Cardiac septum (tissue), 1 donor: ENCODE data around the gene CEACAM21. TPM values are rescaled to one million over a fixed set of nuclear protein-coding genes. Genes with fewer than 3 reads are reported as not detected.
"Not testable (repeated sequence)": the region's sequence is repeated elsewhere in the genome, so short reads cannot be mapped to it uniquely, and the experiment has no call there.

ENCODE experiments used
- DNase-seq: peaks from one replicate; pipeline ENCODE4 v3.0.0-alpha.2; 2020; ENCODE audit warnings: low spot score
- intact Hi-C: fragments of 100-400 bp; cut with DNase I; formaldehyde crosslinking; loops from one replicate; pipeline ENCODE4 v1.14.0; 2022
- total RNA-seq: library from RNA; stranded (reverse); fragmentation: NEBNext Ultra II Directional; extraction: Animal tissue kit (Norgen Biotek cat#: 25700); gene quantifications from one replicate; pipeline ENCODE4 v1.2.1, GENCODE V29; 2021
- donor health status: DM: no; HTN: no; CAD: no.

Gene CEACAM21
- total RNA-seq, 1 donor from 2014 or later, result 0.27 TPM

DNA sequence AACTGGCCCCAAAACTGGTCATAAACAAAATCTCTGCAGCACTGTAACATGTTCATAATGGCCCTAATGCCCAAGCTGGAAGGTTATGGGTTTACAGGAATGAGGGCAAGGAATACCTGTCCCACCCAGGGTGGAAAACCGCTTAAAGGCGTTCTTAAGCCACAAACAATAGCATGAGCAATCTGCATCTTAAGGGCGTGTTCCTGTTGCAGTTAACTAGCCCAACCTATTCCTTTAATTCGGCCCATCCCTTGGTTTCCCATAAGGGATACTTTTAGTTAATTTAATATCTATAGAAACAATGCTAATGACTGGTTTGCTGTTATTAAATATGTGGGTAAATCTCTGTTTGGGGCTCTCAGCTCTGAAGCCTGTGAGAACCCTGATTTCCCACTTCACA lies 5.1 kb downstream of the CEACAM21 start:
- DNase-seq, intact Hi-C loops: not testable (repeated sequence)

DNA sequence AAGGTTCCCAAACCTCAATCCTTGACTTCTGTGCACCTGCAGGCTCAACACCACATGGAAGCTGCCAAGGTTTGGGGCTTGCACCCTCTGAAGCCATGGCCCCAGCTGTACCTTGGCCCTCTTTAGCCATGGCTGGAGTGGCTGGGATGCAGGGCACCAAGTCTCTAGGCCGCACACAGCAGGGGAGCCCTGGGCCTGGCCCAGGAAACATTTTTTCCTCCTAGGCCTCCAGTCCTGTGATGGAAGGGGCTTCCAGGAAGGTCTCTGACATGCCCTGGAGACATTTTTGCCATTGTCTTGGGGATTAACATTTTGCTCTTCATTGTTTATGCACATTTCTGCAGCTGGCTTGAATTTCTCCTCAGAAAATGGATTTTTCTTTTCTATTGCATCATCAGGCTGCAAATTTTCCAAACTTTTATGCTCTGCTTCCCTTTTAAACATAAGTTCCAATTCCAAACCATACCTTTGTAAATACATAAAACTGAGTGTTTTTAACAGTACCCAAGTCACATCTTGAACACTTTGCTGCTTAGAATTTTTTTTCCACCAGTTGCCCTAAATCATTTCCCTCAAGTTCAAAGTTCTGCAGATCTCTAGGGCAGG lies 6.7 kb downstream of the CEACAM21 start:
- DNase-seq, intact Hi-C loops: not testable (repeated sequence)

DNA sequence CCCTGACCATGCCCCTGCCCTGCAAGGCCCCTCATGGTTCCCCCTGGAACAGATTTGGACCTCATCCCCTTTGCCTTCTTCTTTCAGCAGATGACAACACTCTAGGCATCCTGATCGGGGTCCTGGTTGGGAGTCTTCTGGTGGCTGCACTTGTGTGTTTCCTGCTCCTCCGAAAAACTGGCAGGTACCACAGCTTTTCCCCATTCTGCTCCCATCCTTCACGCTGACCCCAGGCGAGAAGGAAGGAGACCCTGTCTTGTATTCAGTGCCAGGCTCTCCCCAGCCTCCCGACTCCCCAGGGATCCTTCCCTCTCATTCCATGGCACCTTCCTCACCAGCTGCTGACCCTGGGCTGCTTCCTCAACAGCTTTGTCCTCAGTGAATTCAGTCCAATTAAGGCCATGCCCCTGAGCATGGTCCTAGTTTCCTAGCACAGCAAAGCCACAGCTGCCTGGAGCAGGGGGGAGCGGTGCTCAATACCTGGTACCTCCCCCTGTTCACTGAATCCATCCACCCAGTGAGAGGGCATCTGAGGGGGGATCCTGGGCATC lies 8.4 kb downstream of the CEACAM21 start:
- intact Hi-C loops, result no loop called here
- DNase-seq, result no peak

DNA sequence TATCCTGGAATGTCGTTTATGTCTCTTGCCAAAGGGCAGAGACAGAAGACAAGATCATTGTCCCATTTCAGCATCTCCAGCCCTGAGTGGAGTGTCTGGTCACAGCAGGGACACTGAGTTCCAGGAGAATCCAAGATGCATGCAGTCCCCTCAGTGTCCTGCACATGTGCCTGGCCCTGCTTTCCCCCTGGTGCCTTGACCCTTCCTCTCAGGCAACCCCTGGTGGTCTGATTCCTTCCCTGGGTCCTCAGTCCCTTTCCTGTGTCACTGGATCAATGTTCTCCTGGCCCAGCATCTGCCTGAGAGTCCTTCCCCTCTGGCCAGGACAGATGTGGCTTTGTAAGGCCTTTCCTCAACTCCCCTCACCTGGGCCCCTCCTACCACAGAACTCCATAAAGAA lies 9.0 kb downstream of the CEACAM21 start:
- intact Hi-C loops, result no loop called here
- DNase-seq, result peak; percentile 12

DNA sequence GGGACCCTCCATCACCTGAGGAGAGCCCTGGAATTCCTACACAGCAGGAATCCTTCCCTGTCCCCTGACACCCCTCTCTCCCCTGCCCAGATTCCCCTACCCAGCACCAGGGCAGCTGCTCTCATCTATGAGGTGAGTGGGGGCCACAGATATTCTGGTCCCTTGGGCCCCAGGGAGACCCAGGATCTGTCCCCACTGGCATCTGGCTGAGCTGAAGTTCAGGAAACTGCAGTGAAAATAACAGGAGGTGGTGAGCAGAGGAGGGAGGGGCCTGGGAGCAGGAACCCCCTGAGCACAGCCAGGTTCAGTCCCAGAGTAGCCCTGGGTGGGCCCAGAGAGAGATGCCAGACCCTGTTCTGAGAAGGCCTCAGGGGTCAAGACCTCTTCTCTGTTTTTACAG lies 10.1 kb downstream of the CEACAM21 start:
- DNase-seq, result peak; percentile 15
- intact Hi-C loops, result no loop called here

DNA sequence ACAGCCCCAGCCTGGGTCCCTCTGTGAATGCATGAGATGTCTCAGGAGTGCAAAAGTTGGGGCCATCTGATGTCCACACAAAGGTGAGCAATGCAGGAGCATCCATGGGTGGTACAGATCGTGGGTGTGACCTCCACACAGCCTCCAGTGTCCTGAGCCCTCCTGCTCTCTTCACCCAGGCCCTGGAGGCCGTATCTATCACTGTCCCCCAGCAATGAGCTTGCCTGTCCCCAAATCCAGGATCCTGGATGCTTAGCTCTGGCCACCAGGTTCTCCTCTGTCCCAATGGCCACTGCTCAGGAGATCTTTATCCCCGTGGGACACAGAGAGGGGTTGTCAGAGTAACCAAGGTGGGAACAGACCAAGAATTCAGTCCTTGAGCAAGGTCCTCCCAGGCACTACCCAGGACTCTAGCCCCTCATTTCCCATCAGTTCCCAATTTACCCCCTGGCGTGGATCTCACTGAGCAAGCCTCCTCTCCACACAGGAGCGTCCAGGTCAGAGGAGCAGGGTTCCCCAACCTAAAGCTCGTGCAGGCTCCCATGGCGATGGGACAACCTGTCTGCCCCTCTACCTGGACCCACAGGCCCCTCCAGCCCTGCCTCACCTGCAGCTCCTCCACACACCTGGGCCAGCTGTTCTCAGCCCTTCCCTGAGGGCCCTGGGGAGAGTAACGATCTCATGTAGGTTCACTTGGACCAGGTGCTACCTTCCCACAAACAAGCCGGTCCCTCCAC lies 11.3 kb downstream of the CEACAM21 start:
- intact Hi-C loops, result no loop called here
- DNase-seq, result no peak

DNA sequence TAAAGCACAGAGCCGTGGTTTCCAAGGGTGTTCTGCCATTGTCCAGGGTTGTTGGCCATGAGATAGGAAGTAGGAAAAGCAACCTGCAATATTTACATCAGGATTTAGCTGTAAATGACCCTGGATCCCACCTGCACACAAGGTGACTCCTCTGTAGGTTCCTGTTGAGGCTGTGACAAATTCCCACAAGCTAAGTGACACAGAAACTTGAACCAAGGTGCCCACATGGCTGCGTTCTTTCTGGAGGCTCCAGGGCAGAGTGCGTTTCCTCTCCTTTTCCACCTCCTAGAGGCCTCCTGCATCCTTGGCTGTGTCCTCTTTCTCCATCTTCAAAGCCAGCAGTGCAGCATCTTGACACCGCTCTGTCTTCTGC lies 11.9 kb downstream of the CEACAM21 start:
- DNase-seq, result no peak
- intact Hi-C loops, result no loop called here

DNA sequence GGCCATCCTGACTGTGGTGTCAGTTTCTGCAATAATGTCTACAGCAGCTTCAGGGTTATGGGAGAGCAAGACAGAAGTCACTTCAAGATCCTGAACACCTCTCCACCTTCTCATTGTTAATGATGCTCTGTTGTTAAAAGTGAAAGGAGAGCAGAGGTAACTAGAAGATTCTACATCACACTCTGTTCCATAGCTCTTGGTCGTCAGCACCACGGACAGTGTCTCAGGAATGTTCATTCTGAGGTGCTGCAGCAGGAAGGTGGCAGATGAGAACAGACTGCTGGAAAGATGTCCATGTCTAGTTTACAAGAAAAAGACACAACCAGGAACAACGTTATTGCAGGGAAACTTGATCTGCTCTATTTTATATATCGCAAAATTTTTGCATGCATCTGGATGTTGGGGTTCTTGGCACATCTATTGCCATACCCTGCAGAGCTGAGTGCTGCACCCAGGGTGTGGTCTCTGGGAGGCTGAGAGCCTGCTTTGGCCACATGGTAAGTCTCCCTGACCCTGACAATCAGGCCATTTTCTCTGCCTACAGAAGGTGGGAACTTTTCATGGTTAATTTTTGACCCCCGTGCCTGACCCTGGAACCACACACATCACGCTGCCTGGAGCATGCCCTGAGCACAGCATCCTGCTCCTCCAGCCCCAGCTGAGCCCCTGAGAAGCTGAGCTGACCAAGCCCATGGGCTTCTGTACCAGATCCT lies 12.7 kb downstream of the CEACAM21 start:
- intact Hi-C loops, result no loop called here
- DNase-seq, result peak; percentile 57

DNA sequence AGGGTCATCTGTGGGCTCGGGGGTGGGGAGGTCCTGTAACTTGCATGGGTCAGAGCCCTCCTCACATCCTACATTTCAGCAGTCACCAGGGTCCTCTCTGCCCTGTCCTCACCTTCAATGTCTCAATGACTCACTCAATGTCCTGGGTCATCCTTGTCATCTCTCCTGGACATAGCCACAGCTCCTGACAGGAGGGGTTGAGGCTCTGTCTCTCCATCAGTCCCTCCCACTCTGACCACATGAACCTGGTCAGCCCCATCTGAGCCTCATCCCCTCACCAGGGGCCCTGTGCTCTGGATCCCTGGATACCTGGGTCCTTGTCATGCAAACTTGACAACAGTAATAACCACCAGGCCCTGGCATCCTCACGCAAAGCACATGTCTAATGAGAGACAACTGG lies 13.4 kb downstream of the CEACAM21 start:
- intact Hi-C loops, result no loop called here
- no peak for DNase-seq

DNA sequence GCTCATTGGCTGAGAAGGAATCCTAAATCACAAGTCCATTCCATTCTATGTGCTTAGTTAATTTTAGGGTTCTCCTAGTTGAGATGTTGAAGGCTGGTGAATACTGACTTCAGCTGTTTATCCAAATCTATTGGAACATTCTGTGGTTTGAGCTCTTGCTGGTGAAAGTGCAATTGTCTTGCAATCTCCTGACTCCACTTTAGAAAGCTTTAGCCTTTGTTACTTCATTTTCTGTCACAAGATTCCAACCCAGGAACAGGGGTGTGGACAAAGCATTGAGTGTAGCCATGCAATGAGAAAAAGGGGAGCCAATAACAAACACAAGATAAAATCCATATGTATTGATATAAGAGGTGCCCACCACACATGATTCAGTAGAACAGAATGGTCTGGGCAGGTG lies 15.0 kb downstream of the CEACAM21 start:
- DNase-seq, result no peak
- intact Hi-C loops, result no loop called here

DNA sequence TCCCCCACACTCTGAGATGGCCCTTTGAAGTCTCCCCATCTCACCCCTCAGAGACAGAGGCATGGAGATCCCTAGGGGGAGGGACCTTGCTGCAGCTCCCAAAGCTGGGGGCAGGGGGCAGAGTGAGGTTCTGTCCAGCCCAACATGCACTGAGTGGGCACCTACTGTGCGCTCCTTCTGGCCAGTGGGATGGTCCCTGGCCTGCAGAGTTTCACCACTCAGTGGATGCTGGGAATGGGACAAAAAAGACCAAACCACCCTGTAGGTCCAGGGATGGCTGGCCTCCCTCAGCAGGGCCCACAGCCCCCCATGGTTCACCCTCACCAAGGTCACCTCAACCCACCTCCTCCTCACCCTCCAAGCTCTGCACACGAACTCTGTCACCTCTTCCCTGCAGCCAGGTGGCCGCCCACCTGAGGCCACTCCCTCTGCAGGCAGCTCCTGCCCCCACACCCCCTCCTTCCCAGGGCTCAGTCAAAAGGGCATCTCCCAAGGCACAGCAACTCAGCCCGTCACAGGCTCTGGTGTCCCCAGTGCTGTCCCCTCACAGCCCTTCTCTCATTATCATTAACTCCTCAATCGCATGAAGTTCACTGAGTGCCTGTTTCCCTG lies 16.1 kb downstream of the CEACAM21 start:
- no peak for DNase-seq
- intact Hi-C loops, result no loop called here

DNA sequence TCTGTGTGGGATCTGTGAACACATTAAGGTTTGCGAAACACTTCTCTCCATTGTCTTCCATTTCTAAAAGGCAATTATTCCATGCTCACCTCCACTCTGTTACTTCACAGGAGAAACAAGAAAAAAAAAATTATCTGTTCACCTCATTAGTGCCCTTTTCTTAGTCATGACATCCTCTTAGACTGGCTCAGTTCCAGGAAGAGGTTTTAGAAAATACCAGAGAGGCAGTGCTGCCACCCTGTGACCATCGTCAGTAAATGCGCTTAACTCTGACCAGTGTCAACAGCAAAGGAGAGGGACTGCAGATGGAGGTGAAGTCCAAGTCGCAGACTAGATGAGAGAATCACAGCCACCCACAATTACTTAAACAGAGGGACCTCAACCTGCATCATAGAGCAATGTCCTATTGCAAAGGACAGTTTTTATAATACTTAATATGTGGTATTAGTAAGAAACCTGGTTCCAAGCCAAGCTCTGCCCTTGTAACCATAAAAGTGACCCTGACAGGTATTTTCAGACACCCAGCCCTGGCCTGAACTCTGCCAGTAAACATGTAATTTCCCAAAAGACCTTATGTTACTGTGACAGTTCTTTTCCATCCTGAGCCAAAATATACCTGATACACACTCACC lies 19.4 kb downstream of the CEACAM21 start:
- peak; percentile 77 for DNase-seq

DNA sequence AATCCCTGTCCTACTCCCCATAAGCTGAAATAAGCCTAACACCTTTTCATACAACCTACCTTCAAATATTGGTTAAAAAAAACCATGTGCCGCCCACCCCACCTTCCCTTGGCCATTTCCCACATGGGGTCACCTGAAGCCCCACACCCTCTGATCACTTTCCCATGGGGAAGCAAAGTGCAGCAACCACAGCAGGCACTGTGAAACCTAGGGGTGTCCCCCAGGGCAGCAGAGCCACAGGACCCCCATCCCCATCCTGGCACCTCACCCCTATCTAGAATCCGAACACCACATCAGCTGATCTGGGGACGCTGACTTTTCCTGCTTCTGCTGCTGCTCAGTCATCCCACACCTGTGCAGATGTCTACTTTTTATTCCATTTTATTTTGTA lies 19.9 kb downstream of the CEACAM21 start:
- DNase-seq, result peak; percentile 38
- intact Hi-C loops, result no loop called here

More for the DNA sequence above, 19.4 kb downstream of the CEACAM21 start:
- intact Hi-C loops, result no loop called here

DNA sequence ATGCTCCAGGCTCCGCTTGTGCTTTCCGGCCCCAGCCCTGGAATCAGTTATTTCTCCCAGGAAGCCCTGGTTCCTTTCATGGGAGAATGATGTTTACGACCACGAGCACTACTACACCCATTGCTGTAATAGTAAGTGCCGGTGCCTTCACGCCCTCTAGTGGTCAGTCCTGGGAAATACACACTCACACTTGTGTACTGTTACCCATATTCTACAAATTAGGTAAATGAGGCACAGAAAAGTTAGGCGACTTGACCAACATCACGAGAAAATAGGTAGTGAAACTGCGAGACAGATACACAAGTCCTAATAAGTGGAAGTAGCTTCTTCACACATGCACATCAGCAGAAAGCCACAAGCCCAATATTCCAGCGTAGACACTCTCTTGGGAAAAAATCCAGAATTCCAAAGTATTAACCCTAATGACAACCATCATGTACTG lies 21.7 kb downstream of the CEACAM21 start:
- peak; percentile 83 for DNase-seq
- intact Hi-C loops, result no loop called here

DNA sequence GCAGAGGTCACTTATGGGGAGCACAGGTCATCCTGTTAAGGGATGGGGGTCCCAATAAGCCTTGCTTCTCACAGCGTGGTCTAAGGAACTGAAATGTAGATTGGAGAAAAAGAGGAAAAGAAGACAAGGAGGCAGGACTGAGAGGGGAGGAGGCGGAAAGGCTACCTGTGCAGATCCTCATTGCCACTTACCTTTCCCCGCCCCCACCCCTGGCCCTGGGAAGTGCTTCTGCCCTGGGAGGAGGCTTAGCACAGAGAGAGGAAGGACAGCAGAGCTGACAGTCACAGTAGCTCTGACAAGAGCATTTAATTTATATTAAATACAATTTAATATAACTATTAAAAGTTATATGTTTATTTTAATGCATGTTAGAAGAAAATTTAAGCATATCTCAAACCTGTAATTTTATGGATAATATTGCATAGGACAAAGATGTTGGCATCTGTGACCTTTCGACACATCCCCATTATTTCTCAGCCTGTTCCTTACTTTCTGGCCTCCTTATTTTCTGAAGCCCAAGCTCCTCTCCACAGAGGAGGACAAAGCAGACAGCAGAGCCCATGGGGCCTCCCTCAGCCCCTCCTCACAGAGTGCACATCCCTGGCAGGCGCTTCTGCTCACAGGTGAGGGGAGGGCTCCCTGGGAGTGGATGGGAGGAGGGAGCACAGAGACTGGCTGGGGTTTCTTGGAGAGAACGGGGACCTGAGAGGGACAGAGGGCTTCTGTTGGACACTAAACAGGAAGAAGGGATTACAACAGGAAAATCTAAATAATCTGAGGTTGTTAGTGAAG lies 23.4 kb downstream of the CEACAM21 start:
- peak; percentile 15 for DNase-seq
- intact Hi-C loops, result no loop called here

DNA sequence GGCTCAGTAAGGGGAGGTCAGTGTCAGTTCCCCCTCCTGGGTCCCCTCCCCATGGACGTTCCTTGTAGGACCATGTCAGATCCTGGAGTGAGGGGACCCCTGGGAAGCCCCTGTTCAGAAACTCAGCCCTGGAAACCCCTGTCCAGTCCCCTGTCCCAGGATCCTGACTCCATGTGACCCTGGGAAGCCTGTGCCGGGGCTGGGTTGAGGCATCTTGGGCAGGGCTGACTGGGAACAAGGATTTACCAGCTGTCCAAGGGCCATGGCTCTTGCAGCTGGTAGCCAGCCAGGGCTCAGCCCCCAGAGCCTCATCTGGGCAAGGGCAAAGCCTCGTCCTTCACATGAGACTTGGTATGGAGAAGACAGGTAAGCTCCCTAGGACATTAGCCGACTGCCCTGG lies 25.8 kb downstream of the CEACAM21 start:
- peak; percentile 38 for DNase-seq
- intact Hi-C loops, result no loop called here

DNA sequence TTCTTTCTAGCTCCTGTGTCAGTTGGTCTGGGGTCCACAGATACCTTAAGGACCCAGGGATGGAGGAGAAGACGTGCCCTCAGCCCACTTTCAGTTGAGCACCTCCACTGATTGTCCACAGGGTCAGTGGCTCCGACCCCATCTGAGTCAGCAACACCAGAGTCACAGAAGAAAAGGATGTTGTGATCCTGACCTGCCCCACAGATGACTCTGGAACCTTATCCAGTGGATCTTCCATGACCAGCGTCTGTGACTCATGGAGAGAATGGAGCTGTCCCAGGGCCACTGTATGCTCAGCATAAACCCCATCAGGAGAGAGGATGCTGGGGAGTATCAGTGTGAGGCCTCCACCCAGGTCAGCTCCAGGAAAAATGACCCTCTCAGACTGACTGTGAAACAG lies 28.9 kb downstream of the CEACAM21 start:
- DNase-seq, result peak; percentile 61
- intact Hi-C loops, result no loop called here

DNA sequence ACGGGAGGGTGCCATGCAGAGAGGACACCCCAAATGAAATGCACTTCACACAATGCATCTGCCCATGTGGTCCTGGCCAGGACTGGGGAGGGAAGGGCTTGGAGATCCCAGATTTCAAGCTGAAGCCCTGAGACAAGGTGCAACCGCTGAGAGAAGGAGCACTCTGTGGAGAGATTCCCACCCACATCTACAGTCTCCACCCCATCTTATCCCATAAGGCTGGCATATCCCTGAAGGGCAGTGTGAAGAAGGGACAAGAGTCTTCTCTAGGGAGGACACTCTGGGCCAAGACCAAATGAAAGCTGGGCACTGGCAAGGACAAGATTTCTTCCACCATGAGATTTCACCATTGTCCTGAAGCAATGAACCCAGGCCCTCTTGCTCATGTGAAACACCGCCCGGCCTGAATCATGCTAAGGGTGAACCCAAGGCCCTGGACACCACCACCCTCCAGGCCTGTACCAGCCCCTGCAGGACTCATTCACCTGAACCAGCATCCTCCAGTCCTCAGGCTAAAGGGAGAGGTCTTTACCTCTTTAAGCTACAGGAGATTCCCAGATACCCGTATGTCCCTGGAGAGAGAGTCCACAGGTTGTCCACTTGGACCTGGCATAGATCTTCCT lies 30.4 kb downstream of the CEACAM21 start:
- DNase-seq, result no peak
- intact Hi-C loops, result no loop called here
